ENCODE measurements around the gene CHRM4. TPM values are rescaled to one million over a fixed set of nuclear protein-coding genes. Genes with fewer than 3 reads are reported as not detected.
"Not testable (repeated sequence)": the region's sequence is repeated elsewhere in the genome, so short reads cannot be mapped to it uniquely, and the experiment has no call there.

The CHRM4 gene
- total RNA-seq, 2 donors from 2014 or later = 0.42 to 0.49 TPM

DNA sequence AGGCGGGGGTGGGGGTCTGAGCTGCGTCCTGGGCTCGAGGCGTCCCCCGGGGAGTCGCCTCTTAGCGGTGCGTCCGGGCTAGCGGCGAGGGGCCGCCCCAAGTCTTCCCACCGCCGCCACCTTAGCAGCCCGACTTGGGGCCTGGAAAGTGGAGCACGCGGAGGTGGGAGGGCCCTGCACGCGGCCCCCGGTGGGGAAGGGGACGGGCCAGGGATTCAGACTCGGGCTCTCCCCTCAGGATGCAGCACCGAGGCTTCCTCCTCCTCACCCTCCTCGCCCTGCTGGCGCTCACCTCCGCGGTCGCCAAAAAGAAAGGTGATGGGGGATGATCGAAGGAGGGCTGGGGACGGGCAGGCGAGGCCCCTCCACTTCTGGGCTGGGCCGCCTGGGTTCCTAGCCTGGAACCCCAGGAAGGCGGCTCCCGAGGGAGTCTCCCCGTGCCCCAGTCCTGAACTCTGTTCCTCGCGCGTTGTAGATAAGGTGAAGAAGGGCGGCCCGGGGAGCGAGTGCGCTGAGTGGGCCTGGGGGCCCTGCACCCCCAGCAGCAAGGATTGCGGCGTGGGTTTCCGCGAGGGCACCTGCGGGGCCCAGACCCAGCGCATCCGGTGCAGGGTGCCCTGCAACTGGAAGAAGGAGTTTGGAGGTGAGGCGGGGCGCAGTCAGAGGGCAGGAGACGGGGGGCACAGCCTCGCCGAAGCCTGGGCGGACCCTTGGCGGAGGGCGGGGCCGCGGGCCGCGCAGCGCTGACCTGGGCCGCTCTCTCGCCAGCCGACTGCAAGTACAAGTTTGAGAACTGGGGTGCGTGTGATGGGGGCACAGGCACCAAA, 9.5 kb downstream of the CHRM4 start:
- no peak for DNase-seq
- Histone ChIP-seq H3K4me3 (peak overlapping the region; percentile 70), H3K4me1 (peaks cover 16% of the 10 kb centered on the region), H3K27me3 (peaks cover 11% of the 10 kb centered on the region), H3K36me3 (no peaks in the 10 kb centered on the region), H3K27ac (peak overlapping the region; percentile 17), H3K9ac (ENCODE audit: low read depth in 2 of 2, low read length in 2 of 2) (peak overlapping the region; percentile 56 to 58), H3K9me3 (no peaks in the 10 kb centered on the region)
- TF ChIP-seq, protein P1, sequence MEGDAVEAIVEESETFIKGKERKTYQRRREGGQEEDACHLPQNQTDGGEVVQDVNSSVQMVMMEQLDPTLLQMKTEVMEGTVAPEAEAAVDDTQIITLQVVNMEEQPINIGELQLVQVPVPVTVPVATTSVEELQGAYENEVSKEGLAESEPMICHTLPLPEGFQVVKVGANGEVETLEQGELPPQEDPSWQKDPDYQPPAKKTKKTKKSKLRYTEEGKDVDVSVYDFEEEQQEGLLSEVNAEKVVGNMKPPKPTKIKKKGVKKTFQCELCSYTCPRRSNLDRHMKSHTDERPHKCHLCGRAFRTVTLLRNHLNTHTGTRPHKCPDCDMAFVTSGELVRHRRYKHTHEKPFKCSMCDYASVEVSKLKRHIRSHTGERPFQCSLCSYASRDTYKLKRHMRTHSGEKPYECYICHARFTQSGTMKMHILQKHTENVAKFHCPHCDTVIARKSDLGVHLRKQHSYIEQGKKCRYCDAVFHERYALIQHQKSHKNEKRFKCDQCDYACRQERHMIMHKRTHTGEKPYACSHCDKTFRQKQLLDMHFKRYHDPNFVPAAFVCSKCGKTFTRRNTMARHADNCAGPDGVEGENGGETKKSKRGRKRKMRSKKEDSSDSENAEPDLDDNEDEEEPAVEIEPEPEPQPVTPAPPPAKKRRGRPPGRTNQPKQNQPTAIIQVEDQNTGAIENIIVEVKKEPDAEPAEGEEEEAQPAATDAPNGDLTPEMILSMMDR (IDR thresholded peaks at IDR 0.05) = no peak
- intact Hi-C loops (cut with DNase I) = no loop called here

DNA sequence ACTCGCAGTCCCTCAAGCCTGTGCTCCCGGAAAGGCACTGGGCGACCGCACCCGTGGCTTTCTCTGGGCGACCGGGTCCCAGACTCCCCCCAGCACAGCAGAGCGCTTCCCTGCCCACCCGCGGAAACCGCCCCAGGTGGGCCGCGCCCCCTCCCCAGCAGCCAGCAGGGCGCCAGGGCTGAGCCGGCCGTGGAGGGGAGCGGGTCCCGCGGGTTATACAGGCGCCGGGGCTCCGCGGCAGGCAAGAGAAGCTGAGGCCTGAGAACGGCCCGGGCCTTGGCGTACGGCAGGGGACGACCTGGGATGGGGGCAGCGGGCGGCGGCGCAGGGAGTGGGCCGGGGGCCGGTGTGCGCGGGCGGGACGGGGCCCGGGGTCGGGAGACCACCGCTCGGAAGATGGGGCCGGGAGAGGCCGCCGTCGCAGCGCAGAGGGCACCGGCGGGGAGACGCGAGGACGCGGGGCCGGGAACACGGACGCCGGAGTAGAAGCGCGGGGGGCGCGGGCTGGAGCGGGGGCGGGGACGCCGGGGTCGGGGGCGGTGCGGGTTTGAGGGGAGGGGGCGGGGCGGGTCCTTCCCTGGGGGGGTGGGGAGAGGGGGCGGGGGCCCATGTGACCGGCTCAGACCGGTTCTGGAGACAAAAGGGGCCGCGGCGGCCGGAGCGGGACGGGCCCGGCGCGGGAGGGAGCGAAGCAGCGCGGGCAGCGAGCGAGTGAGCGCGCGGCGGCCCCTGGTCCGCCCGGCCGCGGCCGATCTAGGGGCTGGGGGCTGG, 10.3 kb downstream of the CHRM4 start, which contains the start of gene MDK:
Gene MDK, plus strand, starts transcription at position 622 of the 771 bp plus-strand sequence. CDS start 389 bp downstream, outside the sequence.
- Histone ChIP-seq H3K9me3 (no peaks in the 10 kb centered on the region), H3K9ac (ENCODE audit: low read depth in 2 of 2, low read length in 2 of 2) (peak within 1 kb of the TSS; percentile 73 to 82), H3K27ac (peak within 1 kb of the TSS; percentile 78), H3K4me3 (peak within 1 kb of the TSS; percentile 70), H3K4me1 (peaks cover 16% of the 10 kb centered on the region), H3K27me3 (peaks cover 8% of the 10 kb centered on the region), H3K36me3 (no peaks in the 10 kb centered on the region)
- TF ChIP-seq, protein P1 (IDR thresholded peaks at IDR 0.05) = no peak
- DNase-seq = peak; percentile 52
- intact Hi-C loops (cut with DNase I) = no loop called here

DNA sequence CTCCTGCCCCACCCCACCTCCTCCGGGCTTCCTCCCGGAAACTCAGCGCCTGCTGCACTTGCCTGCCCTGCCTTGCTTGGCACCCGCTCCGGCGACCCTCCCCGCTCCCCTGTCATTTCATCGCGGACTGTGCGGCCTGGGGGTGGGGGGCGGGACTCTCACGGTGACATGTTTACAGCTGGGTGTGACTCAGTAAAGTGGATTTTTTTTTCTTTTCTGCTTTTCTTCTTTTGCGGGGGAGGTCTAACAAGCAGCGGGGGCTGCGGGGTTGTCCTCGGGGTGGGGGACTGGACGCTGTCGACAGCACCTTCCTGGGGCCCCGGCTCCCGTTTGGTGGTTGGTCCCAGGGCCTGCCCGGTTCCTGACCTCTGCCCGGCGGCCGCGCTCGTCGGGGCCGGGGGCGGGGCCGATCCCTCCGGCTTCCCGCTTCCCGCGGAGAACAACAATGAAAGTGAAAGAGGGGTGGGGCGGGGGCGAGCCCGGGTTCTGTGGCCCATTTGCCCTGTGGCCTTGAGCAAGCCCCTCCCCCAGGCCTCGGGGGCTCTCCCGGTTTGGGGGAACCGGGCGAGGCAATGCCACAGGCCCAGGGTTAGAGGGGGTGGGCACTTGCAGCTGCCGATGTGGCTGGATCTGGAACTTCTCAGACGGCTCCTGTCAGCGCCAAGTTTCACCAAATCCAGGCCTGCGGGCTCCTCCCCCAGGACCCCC, 11.1 kb downstream of the CHRM4 start:
- H3K36me3 ChIP-seq = no peaks in the 10 kb centered on the region
- intact Hi-C loops (cut with DNase I) = no loop called here

DNA sequence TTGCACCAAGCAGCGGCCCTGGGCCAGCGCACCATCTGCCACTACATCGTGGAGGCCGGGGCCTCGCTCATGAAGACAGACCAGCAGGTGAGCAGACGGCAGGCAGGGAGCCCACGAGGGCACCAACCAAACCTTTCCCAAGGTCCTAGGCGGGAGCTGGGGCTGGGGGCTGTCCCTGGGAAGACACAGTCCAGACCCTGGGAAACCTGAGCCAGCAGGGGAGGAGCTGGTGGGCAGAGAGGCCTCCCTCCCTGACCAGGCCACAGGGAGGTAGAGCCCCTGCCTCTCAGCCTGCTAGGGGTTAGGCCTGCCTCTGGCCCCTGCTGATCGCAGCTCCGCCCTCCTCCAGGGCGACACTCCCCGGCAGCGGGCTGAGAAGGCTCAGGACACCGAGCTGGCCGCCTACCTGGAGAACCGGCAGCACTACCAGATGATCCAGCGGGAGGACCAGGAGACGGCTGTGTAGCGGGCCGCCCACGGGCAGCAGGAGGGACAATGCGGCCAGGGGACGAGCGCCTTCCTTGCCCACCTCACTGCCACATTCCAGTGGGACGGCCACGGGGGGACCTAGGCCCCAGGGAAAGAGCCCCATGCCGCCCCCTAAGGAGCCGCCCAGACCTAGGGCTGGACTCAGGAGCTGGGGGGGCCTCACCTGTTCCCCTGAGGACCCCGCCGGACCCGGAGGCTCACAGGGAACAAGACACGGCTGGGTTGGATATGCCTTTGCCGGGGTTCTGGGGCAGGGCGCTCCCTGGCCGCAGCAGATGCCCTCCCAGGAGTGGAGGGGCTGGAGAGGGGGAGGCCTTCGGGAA, 11.9 kb downstream of the CHRM4 start:
- DNase-seq = peak; percentile 54
- H3K9me3 ChIP-seq; H3K36me3 ChIP-seq; H3K27me3 ChIP-seq; H3K9ac ChIP-seq (ENCODE audit: low read depth in 2 of 2, low read length in 2 of 2); intact Hi-C loops (cut with DNase I): not testable (repeated sequence)
- Histone ChIP-seq H3K4me3 (peak overlapping the region; percentile 70), H3K27ac (peak overlapping the region; percentile 78), H3K4me1 (peaks cover 16% of the 10 kb centered on the region)

More for the DNA sequence above, 11.1 kb downstream of the CHRM4 start:
- Histone ChIP-seq H3K9ac (ENCODE audit: low read depth in 2 of 2, low read length in 2 of 2) (peak overlapping the region; percentile 73 to 82), H3K9me3 (no peaks in the 10 kb centered on the region), H3K27ac (peak overlapping the region; percentile 78), H3K4me1 (peaks cover 16% of the 10 kb centered on the region), H3K27me3 (peaks cover 8% of the 10 kb centered on the region), H3K4me3 (peak overlapping the region; percentile 70)
- TF ChIP-seq, protein P1 (IDR thresholded peaks at IDR 0.05) = no peak
- DNase-seq = peak; percentile 93

DNA sequence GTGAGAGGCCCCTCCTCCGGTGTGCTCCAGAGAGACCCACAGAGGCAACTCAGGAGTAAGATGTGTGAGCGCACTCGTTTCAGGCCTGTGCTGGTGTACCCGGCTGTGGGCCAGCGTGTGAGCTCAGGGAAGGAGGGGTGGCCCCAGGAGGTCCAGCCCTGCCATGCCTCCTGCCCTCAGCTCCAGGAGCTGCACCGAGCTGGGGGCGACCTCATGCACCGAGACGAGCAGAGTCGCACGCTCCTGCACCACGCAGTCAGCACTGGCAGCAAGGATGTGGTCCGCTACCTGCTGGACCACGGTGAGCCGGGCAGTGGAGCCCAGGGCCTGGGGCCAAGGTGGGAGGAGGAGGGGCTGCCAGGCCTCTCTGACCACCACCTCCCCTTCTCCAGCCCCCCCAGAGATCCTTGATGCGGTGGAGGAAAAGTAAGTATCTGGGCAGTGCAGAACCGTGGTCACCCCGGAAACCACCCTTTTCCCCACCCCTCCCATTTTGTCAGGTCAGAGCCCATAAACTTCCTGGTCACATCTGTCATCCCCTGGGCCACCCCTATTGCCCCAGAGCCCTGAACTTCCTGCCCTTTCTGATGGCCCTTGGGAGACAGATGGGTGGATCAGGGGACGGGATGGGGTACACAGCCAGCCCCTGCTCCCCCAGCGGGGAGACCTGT, 12.6 kb downstream of the CHRM4 start:
- no peaks in the 10 kb centered on the region for H3K9me3 ChIP-seq
- H3K9ac ChIP-seq (ENCODE audit: low read depth in 2 of 2, low read length in 2 of 2) = no peak overlapping the region
- no peaks in the 10 kb centered on the region for H3K36me3 ChIP-seq
- TF ChIP-seq, protein P1 (IDR thresholded peaks at IDR 0.05) = no peak
- DNase-seq = no peak
- H3K4me1 ChIP-seq = peaks cover 16% of the 10 kb centered on the region
- peak overlapping the region; percentile 78 for H3K27ac ChIP-seq
- H3K27me3 ChIP-seq = peaks cover 8% of the 10 kb centered on the region
- intact Hi-C loops (cut with DNase I) = no loop called here
- no peak overlapping the region for H3K4me3 ChIP-seq

All from colonic mucosa (tissue), 4 donors.